IMR-90 (cell line): ENCODE measurements around the gene HES4. TPM values are rescaled to one million over a fixed set of nuclear protein-coding genes. Genes with fewer than 3 reads are reported as not detected.
A peak's percentile ranks its signal among the peaks of the same experiment; 100 is the strongest.

Experiments used
- ATAC-seq: fragments of 200-7000 bp; cut with Tn5 transposase; 2 replicates; pipeline ENCODE4 v1.9.1; 2020; ENCODE audit warnings: low read depth, mild to moderate bottlenecking, moderate library complexity
- BruUV-seq: library from RNA; stranded (reverse); fragments of 400-500 nt; replicated peaks from 2 replicates; lab custom pipeline; 2021; lab: Mats Ljungman, UMichigan
- CTCF ChIA-PET: fragments of 300-600 bp; formaldehyde crosslinking; extraction: SDS; loops from one replicate; lab custom pipeline; 2021; ENCODE audit warnings: antibody characterized with exemption; lab: Yijun Ruan, JAX
- POLR2A ChIA-PET: fragments of 300-600 bp; sonication (Branson Sonifier 250); formaldehyde crosslinking; loops from one replicate; lab custom pipeline; 2022; ENCODE audit warnings: antibody characterized with exemption; ENCODE audit not compliant: unreplicated experiment; lab: Charles Lee
- DNase-seq: peaks from one replicate; pipeline ENCODE4 v3.0.0; 2013
- H2AFZ ChIP-seq: replicated peaks from 2 replicates; pipeline ENCODE3; 2013; ENCODE audit warnings: low read length, mild to moderate bottlenecking; ENCODE audit not compliant: poor library complexity
- H2AK5ac ChIP-seq: 2 replicates; pipeline ENCODE4 v1.6.1; 2013; ENCODE audit warnings: low read depth, low read length, inconsistent platforms
- H2AK9ac ChIP-seq: replicated peaks from 2 replicates; pipeline ENCODE3; 2013; ENCODE audit warnings: mild to moderate bottlenecking, low read depth, low read length, moderate library complexity; ENCODE audit not compliant: poor library complexity
- H2BK120ac ChIP-seq: 2 replicates; pipeline ENCODE4 v1.6.1; 2013; ENCODE audit warnings: low read depth, low read length, inconsistent platforms
- H2BK15ac ChIP-seq: 3 replicates; pipeline ENCODE4 v1.6.1; 2013; ENCODE audit warnings: low read depth, low read length, inconsistent platforms
- H2BK20ac ChIP-seq: 2 replicates; pipeline ENCODE4 v1.6.1; 2013; ENCODE audit warnings: low read depth, mild to moderate bottlenecking, inconsistent platforms, low read length, moderate library complexity
- H2BK5ac ChIP-seq: 2 replicates; pipeline ENCODE4 v1.6.1; 2013; ENCODE audit warnings: mild to moderate bottlenecking, low read depth, low read length, inconsistent platforms; ENCODE audit not compliant: poor library complexity, severe bottlenecking
- H3K14ac ChIP-seq: replicated peaks from 2 replicates; pipeline ENCODE4 v1.6.1; 2013; ENCODE audit warnings: low read depth, low read length, inconsistent platforms
- H3K18ac ChIP-seq: 2 replicates; pipeline ENCODE4 v1.6.1; 2013; ENCODE audit warnings: low read depth, low read length, control low read depth
- H3K23ac ChIP-seq: 2 replicates; pipeline ENCODE4 v1.6.1; 2013; ENCODE audit warnings: low read depth, low read length, inconsistent platforms
- H3K27ac ChIP-seq: 2 replicates; pipeline ENCODE4 v1.5.1; 2013; ENCODE audit warnings: mild to moderate bottlenecking, control low read depth, low read length; ENCODE audit not compliant: insufficient read depth
- H3K27me3 ChIP-seq: 2 replicates; pipeline ENCODE4 v1.6.1; 2013; ENCODE audit warnings: low read length; ENCODE audit not compliant: control insufficient read depth, insufficient read depth
- H3K36me3 ChIP-seq: 2 replicates; pipeline ENCODE4 v1.6.1; 2013; ENCODE audit warnings: low read length, mixed read lengths; ENCODE audit not compliant: control insufficient read depth, insufficient read depth
- H3K4ac ChIP-seq: 2 replicates; pipeline ENCODE4 v1.6.1; 2013; ENCODE audit warnings: low read depth, low read length, inconsistent platforms
- H3K4me1 ChIP-seq: 2 replicates; pipeline ENCODE4 v1.6.1; 2013; ENCODE audit warnings: low read length, mixed read lengths; ENCODE audit not compliant: control insufficient read depth, insufficient read depth
- H3K4me2 ChIP-seq: 2 replicates; pipeline ENCODE4 v1.6.1; 2013; ENCODE audit warnings: low read depth, mild to moderate bottlenecking, control low read depth, low read length, moderate library complexity
- H3K4me3 ChIP-seq: 2 replicates; pipeline ENCODE4 v1.5.1; 2013; ENCODE audit warnings: low read depth, mild to moderate bottlenecking, control low read depth, low read length, moderate library complexity; ENCODE audit not compliant: insufficient read depth
- H3K56ac ChIP-seq: 2 replicates; pipeline ENCODE4 v1.6.1; 2013; ENCODE audit warnings: low read length, inconsistent platforms; ENCODE audit not compliant: insufficient read depth; ENCODE audit errors: extremely low read depth
- H3K79me1 ChIP-seq, 2 experiments: 2 replicates each; pipeline ENCODE4 v1.6.1; 2013; ENCODE audit warnings: low read length in 2 of 2, inconsistent platforms in 1 of 2, low read depth in 1 of 2
- H3K9ac ChIP-seq: 2 replicates; pipeline ENCODE4 v1.6.1; 2013; ENCODE audit warnings: low read depth, low read length, control low read depth
- H3K9me1 ChIP-seq: 2 replicates; pipeline ENCODE4 v1.6.1; 2013; ENCODE audit warnings: low read length, inconsistent platforms; ENCODE audit not compliant: insufficient read depth
- H3K9me3 ChIP-seq: 2 replicates; pipeline ENCODE4 v1.6.1; 2013; ENCODE audit warnings: low read length; ENCODE audit not compliant: control insufficient read depth, insufficient read depth
- H4K20me1 ChIP-seq: 2 replicates; pipeline ENCODE4 v1.6.1; 2013; ENCODE audit warnings: low read length, inconsistent platforms; ENCODE audit not compliant: insufficient read depth
- H4K5ac ChIP-seq: 2 replicates; pipeline ENCODE4 v1.6.1; 2013; ENCODE audit warnings: mild to moderate bottlenecking, low read depth, low read length, control low read depth
- H4K8ac ChIP-seq, 2 experiments: 2 replicates each; pipeline ENCODE4 v1.6.1; 2013; ENCODE audit warnings: low read depth in 2 of 2, low read length in 2 of 2, control low read depth in 1 of 2, inconsistent platforms in 1 of 2
- H4K91ac ChIP-seq: 2 replicates; pipeline ENCODE4 v1.6.1; 2013; ENCODE audit warnings: low read depth, low read length, inconsistent platforms; ENCODE audit not compliant: insufficient read depth
- BHLHE40 ChIP-seq: fragments of 150-350 bp; IDR thresholded peaks from 2 replicates; pipeline ENCODE4 v1.6.1; 2016; ENCODE audit warnings: mild to moderate bottlenecking, low read depth, low read length
- MAZ ChIP-seq: IDR thresholded peaks from 2 replicates; pipeline ENCODE4 v1.6.1; 2012; ENCODE audit warnings: low read depth, mild to moderate bottlenecking, low read length, improper control_type of control experiment, moderate library complexity, borderline replicate concordance
- MXI1 ChIP-seq: IDR thresholded peaks from 2 replicates; pipeline ENCODE4 v1.6.1; 2012; ENCODE audit warnings: low read depth, mild to moderate bottlenecking, low read length, moderate library complexity, borderline replicate concordance
- RAD21 ChIP-seq: IDR thresholded peaks from 2 replicates; pipeline ENCODE4 v1.6.1; 2012; ENCODE audit warnings: low read length, improper control_type of control experiment
- RFX5 ChIP-seq: IDR thresholded peaks from 2 replicates; pipeline ENCODE4 v1.8.0; 2012; ENCODE audit warnings: low read depth, mild to moderate bottlenecking, low read length, moderate library complexity
- SMC3 ChIP-seq: fragments of 150-350 bp; IDR thresholded peaks from 2 replicates; pipeline ENCODE4 v1.6.1; 2016; ENCODE audit warnings: low read depth, mild to moderate bottlenecking, antibody characterized with exemption, low read length, moderate library complexity
- USF2 ChIP-seq: fragments of 150-350 bp; IDR thresholded peaks from 2 replicates; pipeline ENCODE4 v1.6.1; 2017; ENCODE audit warnings: mild to moderate bottlenecking, antibody characterized with exemption, low read length, low read depth
- WGBS, 2 experiments: methylation state at CpG; one replicate each; pipeline versions ENCODE4 v1.1.5 to v1.1.7; 2013; ENCODE audit warnings: missing lambda C conversion rate in 2 of 2; ENCODE audit not compliant: insufficient read length in 1 of 2; ENCODE audit errors: extremely low coverage in 2 of 2; 5-methylcytosine and 5-hydroxymethylcytosine counted together
- dilution Hi-C: fragments of 300-500 bp; cut with HindIII; formaldehyde crosslinking; loops from one replicate; pipeline ENCODE4 v1.14.3; 2018; ENCODE audit warnings: low sequenced_read_pairs; ENCODE audit not compliant: unreplicated experiment
- in situ Hi-C: fragments of 300-500 bp; cut with MboI; formaldehyde crosslinking; loops from 3 replicates; pipeline ENCODE4 v1.14.3; 2019; ENCODE audit warnings: low sequenced_read_pairs, inconsistent platforms, mixed read lengths
- intact Hi-C: fragments of 100-400 bp; cut with micrococcal nuclease; formaldehyde crosslinking; loops from 2 replicates; pipeline ENCODE4 v1.10.0; 2022
- polyA plus RNA-seq, 3 experiments: library from polyadenylated mRNA; depleted of rRNA; stranded (reverse); fragments of >200 nt; gene quantifications; 2 replicates each; pipeline ENCODE4 v1.2.3, GENCODE V29; 2012; ENCODE audit warnings: low replicate concordance in 1 of 3
- total RNA-seq: library from RNA; depleted of rRNA; stranded (reverse); fragments of >200 nt; gene quantifications from 2 replicates; pipeline ENCODE4 v1.2.3, GENCODE V29; 2012

Gene HES4
- total and polyA plus RNA-seq, 2 of the 4 experiments (the other 2 are of a cell fraction), result 1.4 to 11.7 TPM

DNA sequence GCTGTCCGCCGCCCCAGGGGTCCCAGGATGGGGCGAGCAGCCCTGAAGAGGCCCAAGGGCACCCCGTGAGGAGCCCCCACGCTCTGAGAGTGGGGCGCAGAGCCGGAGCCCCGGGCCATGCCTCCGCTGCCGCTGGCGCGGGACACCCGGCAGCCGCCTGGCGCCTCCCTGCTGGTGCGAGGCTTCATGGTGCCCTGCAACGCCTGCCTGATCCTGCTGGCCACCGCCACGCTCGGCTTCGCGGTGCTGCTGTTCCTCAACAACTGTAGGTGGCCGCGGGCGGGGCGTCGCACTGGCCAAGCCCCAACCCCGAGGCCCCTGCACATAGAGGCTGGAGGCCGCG, 34.5 kb upstream of the HES4 start:
- ChIA-PET CTCF (no interaction called here), POLR2A (no interaction called here)
- Histone ChIP-seq H3K4me1 (peaks cover 5% of the 10 kb centered on the region; the same call in 1 of the 2 replicates), H4K8ac (no peak overlapping the region), H4K5ac (no peak overlapping the region), H2BK120ac (no peak overlapping the region), H2AFZ (no peak overlapping the region), H3K36me3 (peaks cover 13% of the 10 kb centered on the region), H2BK15ac (no peak overlapping the region), H3K56ac (no peak overlapping the region), H3K4me3 (no peak overlapping the region), H3K9me1 (0 out of 2 replicates have a peak, but pooled peaks cover 5% of the 10 kb centered on the region), H3K9ac (no peak overlapping the region), H3K18ac (no peak overlapping the region), H3K4ac (no peak overlapping the region), H3K9me3 (no peaks in the 10 kb centered on the region), H3K23ac (no peak overlapping the region), H2BK5ac (no peak overlapping the region), H3K4me2 (no peak overlapping the region), H2BK20ac (no peak overlapping the region), H3K27ac (no peak overlapping the region), H3K14ac (no peak overlapping the region), H2AK5ac (no peak overlapping the region), H3K27me3 (no peaks in the 10 kb centered on the region), H2AK9ac (peak overlapping the region; percentile 5), H4K20me1 (peaks cover 76% of the 10 kb centered on the region), H3K79me1 (peaks cover 18 to 52% of the 10 kb centered on the region in 2 experiments), H4K91ac (no peak overlapping the region)
- 85% methylated on average over 13 of the region's 30 CpGs; no CpG with 5 or more reads in 1 of the 2 experiments for WGBS, 2 experiments
- intact Hi-C loops, result loop anchor here (5.0 kb wide), 1 partner anchor 83 kb away; the partner anchor contains the start of gene C1orf159
- no TSS peak for BruUV-seq
- in situ Hi-C loops, result no loop called here
- TF ChIP-seq RAD21 (no peak), RFX5 (no peak), USF2 (no peak), MAZ (no peak), BHLHE40 (no peak), SMC3 (no peak), MXI1 (no peak)
- ATAC-seq (no peak), DNase-seq (no peak)
- dilution Hi-C loops, result no loop called here
